GM12878 (cell line): ENCODE results near the gene RGMB. TPM values are rescaled to one million over a fixed set of nuclear protein-coding genes. Genes with fewer than 3 reads are reported as not detected.

ENCODE experiments used
- CHD1 ChIP-seq: IDR thresholded peaks from 2 replicates; pipeline ENCODE4 v1.6.1; 2012; ENCODE audit warnings: low read depth, low read length, improper control_type of control experiment
- E2F4 ChIP-seq: IDR thresholded peaks from 2 replicates; pipeline ENCODE4 v1.6.1; 2012; ENCODE audit warnings: low read depth, low read length, improper control_type of control experiment
- EZH2 ChIP-seq: IDR thresholded peaks from 2 replicates; pipeline ENCODE4 v1.6.1; 2012; ENCODE audit warnings: low read depth, mild to moderate bottlenecking, control low read depth, inconsistent platforms, low read length, borderline replicate concordance; ENCODE audit not compliant: control insufficient read depth
- JUND ChIP-seq: IDR thresholded peaks from 2 replicates; pipeline ENCODE4 v1.6.1; 2012; ENCODE audit warnings: low read depth, mild to moderate bottlenecking, low read length, improper control_type of control experiment, moderate library complexity
- NFXL1 ChIP-seq: fragments of 450-650 bp; IDR thresholded peaks from 2 replicates; pipeline ENCODE4 v1.6.1; 2017; ENCODE audit warnings: antibody characterized with exemption, mild to moderate bottlenecking, borderline replicate concordance
- PML ChIP-seq: IDR thresholded peaks from 2 replicates; pipeline ENCODE4 v1.6.1; 2012; ENCODE audit warnings: low read length, inconsistent platforms
- RB1 ChIP-seq: fragments of 450-650 bp; formaldehyde crosslinking; IDR thresholded peaks from 2 replicates; pipeline ENCODE4 v1.6.1; 2017; ENCODE audit warnings: mild to moderate bottlenecking, borderline replicate concordance
- TARDBP ChIP-seq: IDR thresholded peaks from 2 replicates; pipeline ENCODE4 v1.6.1; 2016; ENCODE audit warnings: borderline replicate concordance
- ZZZ3 ChIP-seq: IDR thresholded peaks from 2 replicates; pipeline ENCODE4 v1.6.1; 2011; ENCODE audit warnings: low read depth; ENCODE audit not compliant: control insufficient read depth, insufficient read length
- polyA plus RNA-seq, 11 experiments: library from polyadenylated mRNA; depleted of rRNA in 4 of 11; unstranded in 6 of 11; stranded (reverse) in 5 of 11; fragments of >200 nt; fragmentation: Nextera tagmentation in 4 of 11; fragmentation: Illumina TruSeq in 1 of 11; extraction: Ambion mirVana in 4 of 11; extraction: Trizol in 1 of 11; gene quantifications; 1 replicate in 1 of 11; 2 replicates in 10 of 11; pipeline versions ENCODE4 v1.2.1 to v1.2.3, GENCODE V29; 2011 to 2016; ENCODE audit warnings: inconsistent platforms in 2 of 11, missing spikeins in 2 of 11, low read depth in 1 of 11
- total RNA-seq, 4 experiments: library from RNA; depleted of rRNA in 3 of 4; stranded (reverse); fragments of >200 nt in 3 of 4; fragmentation: Illumina TruSeq in 1 of 4; extraction: Trizol in 1 of 4; gene quantifications; 2 replicates each; pipeline versions ENCODE4 v1.2.1 to v1.2.3, GENCODE V29; 2013 to 2021
- TF ChIP-seq, protein P1 (sequence below): fragments of 450-650 bp; IDR thresholded peaks from 2 replicates; pipeline ENCODE4 v1.6.1; 2018; ENCODE audit warnings: mild to moderate bottlenecking, low read depth, moderate library complexity; ENCODE audit not compliant: partially characterized antibody

Gene RGMB
- total and polyA plus RNA-seq, 10 of the 15 experiments (the other 5 are each of a cell fraction or from before 2014, with no cell fraction given): 1.3 to 15.3 (median 7.4) TPM

DNA sequence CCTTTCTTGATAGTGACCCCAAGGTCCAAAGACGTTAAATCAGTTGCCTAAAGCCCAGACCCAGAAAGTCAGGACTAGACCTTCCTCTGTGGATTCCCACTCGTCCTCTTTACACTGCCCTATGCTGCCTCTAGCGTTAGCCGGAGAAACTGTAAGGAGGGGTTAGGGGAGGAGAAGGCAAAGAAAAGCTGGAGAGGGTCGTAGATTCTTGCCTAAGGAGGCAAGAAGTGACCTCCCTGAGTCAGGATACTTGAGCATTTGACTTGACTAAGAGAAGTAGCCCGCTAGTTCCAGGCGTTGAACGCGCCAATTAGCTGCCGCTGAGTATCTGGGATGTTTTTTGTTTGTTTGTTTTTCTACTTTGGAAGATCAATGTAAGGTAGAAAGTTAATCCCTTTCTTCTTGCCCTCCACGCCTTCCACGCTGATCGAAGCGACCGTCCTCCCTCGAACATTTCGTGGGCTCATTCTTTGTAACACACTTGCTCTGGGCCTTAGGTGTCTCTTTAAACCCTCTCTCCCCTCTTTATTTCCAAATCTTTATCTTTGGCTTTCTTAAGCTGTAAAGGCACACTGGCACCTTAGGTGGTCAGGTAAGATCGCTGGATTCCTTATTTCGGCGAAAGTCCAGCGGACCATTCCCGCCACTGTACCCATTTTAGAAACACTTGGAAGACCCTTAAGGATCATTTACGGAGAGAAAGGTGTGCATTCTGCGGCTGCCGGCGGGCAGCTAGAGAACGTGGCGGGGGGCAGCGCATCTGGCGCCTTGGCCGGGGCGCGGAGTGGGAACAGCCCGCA lies 5.1 kb upstream of the RGMB start (continued):
- no peak for TF ChIP-seq E2F4
- TF ChIP-seq PML: no peak
- no peak for TF ChIP-seq ZZZ3
- no peak for TF ChIP-seq EZH2
- no peak for TF ChIP-seq CHD1
- TF ChIP-seq RB1: no peak
- TF ChIP-seq, protein P1, sequence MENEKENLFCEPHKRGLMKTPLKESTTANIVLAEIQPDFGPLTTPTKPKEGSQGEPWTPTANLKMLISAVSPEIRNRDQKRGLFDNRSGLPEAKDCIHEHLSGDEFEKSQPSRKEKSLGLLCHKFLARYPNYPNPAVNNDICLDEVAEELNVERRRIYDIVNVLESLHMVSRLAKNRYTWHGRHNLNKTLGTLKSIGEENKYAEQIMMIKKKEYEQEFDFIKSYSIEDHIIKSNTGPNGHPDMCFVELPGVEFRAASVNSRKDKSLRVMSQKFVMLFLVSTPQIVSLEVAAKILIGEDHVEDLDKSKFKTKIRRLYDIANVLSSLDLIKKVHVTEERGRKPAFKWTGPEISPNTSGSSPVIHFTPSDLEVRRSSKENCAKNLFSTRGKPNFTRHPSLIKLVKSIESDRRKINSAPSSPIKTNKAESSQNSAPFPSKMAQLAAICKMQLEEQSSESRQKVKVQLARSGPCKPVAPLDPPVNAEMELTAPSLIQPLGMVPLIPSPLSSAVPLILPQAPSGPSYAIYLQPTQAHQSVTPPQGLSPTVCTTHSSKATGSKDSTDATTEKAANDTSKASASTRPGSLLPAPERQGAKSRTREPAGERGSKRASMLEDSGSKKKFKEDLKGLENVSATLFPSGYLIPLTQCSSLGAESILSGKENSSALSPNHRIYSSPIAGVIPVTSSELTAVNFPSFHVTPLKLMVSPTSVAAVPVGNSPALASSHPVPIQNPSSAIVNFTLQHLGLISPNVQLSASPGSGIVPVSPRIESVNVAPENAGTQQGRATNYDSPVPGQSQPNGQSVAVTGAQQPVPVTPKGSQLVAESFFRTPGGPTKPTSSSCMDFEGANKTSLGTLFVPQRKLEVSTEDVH: no peak
- no peak for TF ChIP-seq NFXL1
- no peak for TF ChIP-seq JUND
- TF ChIP-seq TARDBP: no peak
- TF ChIP-seq, all 136 proteins: peak for 3
